SK-N-SH treated with all-trans-retinoic acid at 6 μM for 48 hours (cell line): Measurements from ENCODE around the gene PSMA5.

Experiments used
- ATAC-seq: fragments of 200-7000 bp; cut with Tn5 transposase; 3 replicates; pipeline ENCODE4 v1.9.1; 2020; ENCODE audit warnings: mild to moderate bottlenecking, moderate library complexity
- ARNTL ChIP-seq: fragments of 450-650 bp; formaldehyde crosslinking; IDR thresholded peaks from 2 replicates; pipeline ENCODE4 v1.5.0; 2020; ENCODE audit warnings: low read depth, mild to moderate bottlenecking, moderate library complexity, borderline replicate concordance
- BACH2 ChIP-seq: fragments of 250-450 bp; sonication (Bioruptor Pico); IDR thresholded peaks from 2 replicates; pipeline ENCODE4 v1.9.0; 2021; ENCODE audit warnings: mild to moderate bottlenecking, borderline replicate concordance
- CREB5 ChIP-seq: fragments of 250-450 bp; sonication (Bioruptor Pico); IDR thresholded peaks from 2 replicates; pipeline ENCODE4 v1.5.1; 2020; ENCODE audit warnings: low read depth, mild to moderate bottlenecking, moderate library complexity
- CSRNP3 ChIP-seq: fragments of 250-450 bp; sonication (Bioruptor Pico); IDR thresholded peaks from 2 replicates; pipeline ENCODE4 v1.5.1; 2021; ENCODE audit warnings: mild to moderate bottlenecking, moderate library complexity
- ESRRG ChIP-seq: fragments of 250-450 bp; sonication (Bioruptor Pico); IDR thresholded peaks from 2 replicates; pipeline ENCODE4 v1.6.1; 2021; ENCODE audit warnings: mild to moderate bottlenecking
- GLIS3 ChIP-seq: fragments of 250-450 bp; sonication (Bioruptor Pico); IDR thresholded peaks from 2 replicates; pipeline ENCODE4 v1.5.0; 2020; ENCODE audit warnings: mild to moderate bottlenecking, moderate library complexity
- ISL1 ChIP-seq: fragments of 250-450 bp; sonication (Bioruptor Pico); IDR thresholded peaks from 2 replicates; pipeline ENCODE4 v2.1.2; 2022; ENCODE audit warnings: mild to moderate bottlenecking, moderate library complexity
- OSR1 ChIP-seq: fragments of 250-450 bp; sonication (Bioruptor Pico); IDR thresholded peaks from 2 replicates; pipeline ENCODE4 v1.8.0; 2022; ENCODE audit warnings: moderate library complexity, mild to moderate bottlenecking, inconsistent platforms
- PATZ1 ChIP-seq: fragments of 250-450 bp; sonication (Bioruptor Pico); IDR thresholded peaks from 2 replicates; pipeline ENCODE4 v1.8.0; 2020; ENCODE audit warnings: mild to moderate bottlenecking, moderate library complexity, borderline replicate concordance
- POU6F1 ChIP-seq: fragments of 250-450 bp; sonication (Bioruptor Pico); IDR thresholded peaks from 2 replicates; pipeline ENCODE4 v1.8.0; 2021; ENCODE audit warnings: low read depth, mild to moderate bottlenecking, moderate library complexity, borderline replicate concordance
- PPARA ChIP-seq: fragments of 250-450 bp; sonication (Bioruptor Pico); IDR thresholded peaks from 2 replicates; pipeline ENCODE4 v1.5.0; 2020; ENCODE audit warnings: mild to moderate bottlenecking, borderline replicate concordance
- RARB ChIP-seq: fragments of 250-450 bp; sonication (Bioruptor Pico); IDR thresholded peaks from 2 replicates; pipeline ENCODE4 v1.8.0; 2021; ENCODE audit warnings: mild to moderate bottlenecking, moderate library complexity
- SNAI2 ChIP-seq: fragments of 250-450 bp; sonication (Bioruptor Pico); IDR thresholded peaks from 2 replicates; pipeline ENCODE4 v1.5.0; 2020; ENCODE audit warnings: mild to moderate bottlenecking, moderate library complexity
- TCF4 ChIP-seq: fragments of 250-450 bp; sonication (Bioruptor Pico); IDR thresholded peaks from 2 replicates; pipeline ENCODE4 v1.8.0; 2021; ENCODE audit warnings: mild to moderate bottlenecking, moderate library complexity, borderline replicate concordance
- TOX ChIP-seq: fragments of 250-450 bp; sonication (Bioruptor Pico); IDR thresholded peaks from 2 replicates; pipeline ENCODE4 v1.8.0; 2021; ENCODE audit warnings: mild to moderate bottlenecking, moderate library complexity, borderline replicate concordance
- TSHZ2 ChIP-seq: fragments of 250-450 bp; sonication (Bioruptor Pico); IDR thresholded peaks from 2 replicates; pipeline ENCODE4 v1.5.0; 2020; ENCODE audit warnings: mild to moderate bottlenecking, moderate library complexity
- ZC3H10 ChIP-seq: fragments of 250-450 bp; sonication (Bioruptor Pico); IDR thresholded peaks from 2 replicates; pipeline ENCODE4 v1.5.1; 2021; ENCODE audit warnings: mild to moderate bottlenecking, moderate library complexity
- ZFP3 ChIP-seq: fragments of 250-450 bp; sonication (Bioruptor Pico); IDR thresholded peaks from 2 replicates; pipeline ENCODE4 v1.5.0; 2020; ENCODE audit warnings: mild to moderate bottlenecking, moderate library complexity
- ZFP30 ChIP-seq: fragments of 450-650 bp; formaldehyde crosslinking; IDR thresholded peaks from 2 replicates; pipeline ENCODE4 v1.5.0; 2022; ENCODE audit warnings: mild to moderate bottlenecking, moderate library complexity
- ZNF565 ChIP-seq: fragments of 450-650 bp; formaldehyde crosslinking; conservative IDR thresholded peaks from 2 replicates; pipeline ENCODE4 v1.5.0; 2020; ENCODE audit warnings: low read depth, mild to moderate bottlenecking, moderate library complexity
- ZNF70 ChIP-seq: fragments of 450-650 bp; formaldehyde crosslinking; IDR thresholded peaks from 2 replicates; pipeline ENCODE4 v1.5.0; 2020; ENCODE audit warnings: mild to moderate bottlenecking, moderate library complexity
- ZNF8 ChIP-seq: fragments of 450-650 bp; formaldehyde crosslinking; IDR thresholded peaks from 2 replicates; pipeline ENCODE4 v1.5.0; 2020; ENCODE audit warnings: mild to moderate bottlenecking, moderate library complexity

PSMA5 gene

GRCh38 chr1:109373126-109373525 lies 53.1 kb downstream of the PSMA5 start:
- TF ChIP-seq TCF4 (CRISPR knock-in tag): no peak
- no peak for TF ChIP-seq ARNTL (CRISPR knock-in tag)
- no peak for TF ChIP-seq TSHZ2 (CRISPR knock-in tag)
- no peak for TF ChIP-seq PPARA
- no peak for TF ChIP-seq SNAI2 (CRISPR knock-in tag)
- no peak for TF ChIP-seq BACH2 (CRISPR knock-in tag)
- no peak for TF ChIP-seq ZFP30
- no peak for TF ChIP-seq RARB (CRISPR knock-in tag)
- TF ChIP-seq POU6F1 (CRISPR knock-in tag): no peak
- TF ChIP-seq GLIS3 (CRISPR knock-in tag): no peak
- no peak for TF ChIP-seq ZNF70 (CRISPR knock-in tag)
- TF ChIP-seq CREB5 (CRISPR knock-in tag): no peak
- no peak for TF ChIP-seq PATZ1 (CRISPR knock-in tag)
- TF ChIP-seq ZFP3 (CRISPR knock-in tag): no peak
- TF ChIP-seq ZC3H10: no peak
- TF ChIP-seq OSR1 (CRISPR knock-in tag): no peak
- TF ChIP-seq ZNF565 (CRISPR knock-in tag): no peak
- no peak for TF ChIP-seq ISL1 (CRISPR knock-in tag)
- no peak for TF ChIP-seq ZNF8 (CRISPR knock-in tag)
- no peak for TF ChIP-seq ESRRG (CRISPR knock-in tag)
- ATAC-seq: no peak

- no peak for ATAC-seq
- no peak for TF ChIP-seq CREB5 (CRISPR knock-in tag)
- TF ChIP-seq CSRNP3: no peak
- TF ChIP-seq POU6F1 (CRISPR knock-in tag): no peak
- TF ChIP-seq ZNF565 (CRISPR knock-in tag): no peak
- TF ChIP-seq ZFP3 (CRISPR knock-in tag): no peak
- TF ChIP-seq ISL1 (CRISPR knock-in tag): no peak
- TF ChIP-seq BACH2 (CRISPR knock-in tag): no peak
- no peak for TF ChIP-seq PATZ1 (CRISPR knock-in tag)
- TF ChIP-seq TSHZ2 (CRISPR knock-in tag): no peak
- no peak for TF ChIP-seq RARB (CRISPR knock-in tag)
- TF ChIP-seq TOX: no peak
- no peak for TF ChIP-seq ZNF70 (CRISPR knock-in tag)
Measured at GRCh38 chr1:109372281-109372680, 54.0 kb downstream of the PSMA5 start.
